HG02840 (cell line): ENCODE results near the gene UBE4B.
"Not testable (repeated sequence)": the region's sequence is repeated elsewhere in the genome, so short reads cannot be mapped to it uniquely, and the experiment has no call there.

Experiments
- ATAC-seq: cut with Tn5 transposase; IDR thresholded peaks from one replicate; pipeline ENCODE4 v1.9.1; 2021; ENCODE audit warnings: mild to moderate bottlenecking, moderate library complexity, moderate number of reproducible peaks; ENCODE audit not compliant: unreplicated experiment, low FRiP score

The UBE4B gene

GRCh38 chr1:10032590-10033358 lies at the start of gene UBE4B:
TSS of gene UBE4B (plus strand) at chr1:10032958. CDS start at chr1:10033671, 713 bp downstream.
- ATAC-seq, result peak; percentile 94

- no peak for ATAC-seq
These were observed 48.5 kb upstream of the UBE4B start for GRCh38 chr1:9984253-9984652.

- ATAC-seq, result no peak
These were observed 47.8 kb upstream of the UBE4B start for GRCh38 chr1:9985001-9985400.

DNA sequence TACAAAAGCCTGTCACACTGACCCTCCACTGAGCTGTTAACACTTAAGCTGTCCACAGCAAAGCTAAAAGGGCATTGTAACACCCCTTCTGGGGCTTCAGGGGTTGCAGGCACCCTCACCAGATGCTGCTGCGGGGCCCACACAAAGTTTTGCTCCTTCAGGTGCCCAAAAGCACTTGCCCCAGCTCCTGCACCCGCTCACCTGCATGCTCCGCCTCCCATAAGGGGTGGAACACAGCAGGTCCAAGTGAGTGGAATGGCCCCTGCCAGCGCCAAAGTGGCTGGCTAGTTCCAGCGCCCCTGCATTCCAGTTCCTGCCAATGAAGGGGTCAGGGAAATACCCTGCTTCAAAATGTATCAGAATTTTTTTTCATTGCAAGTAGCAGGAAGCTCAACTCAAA lies 43.0 kb upstream of the UBE4B start:
- ATAC-seq, result no peak

DNA sequence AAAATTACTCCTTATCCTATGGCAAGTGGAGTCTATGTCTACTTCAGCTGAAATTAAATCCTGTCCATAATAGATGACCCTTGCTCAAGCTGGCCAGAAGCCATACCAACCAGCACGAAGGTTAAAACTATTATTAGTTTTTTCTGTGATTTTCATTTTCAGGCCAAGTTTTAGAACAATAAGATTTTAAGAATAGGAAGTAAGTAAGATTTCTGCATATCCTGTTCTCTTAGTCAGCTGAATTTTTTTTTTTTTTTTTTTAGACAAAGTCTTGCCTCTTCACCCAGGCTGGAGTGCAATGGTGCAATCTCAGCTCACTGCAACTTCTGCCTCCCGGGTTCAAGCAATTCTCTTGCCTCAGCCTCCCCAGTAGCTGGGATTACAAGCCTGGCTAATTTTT lies 41.8 kb upstream of the UBE4B start:
- ATAC-seq, result no peak

- ATAC-seq, result no peak
These were observed 39.8 kb upstream of the UBE4B start for GRCh38 chr1:9992910-9993309.

GRCh38 chr1:9993561-9994075 lies 39.1 kb upstream of the UBE4B start:
- ATAC-seq, result no peak

- no peak for ATAC-seq
These were observed 35.9 kb upstream of the UBE4B start, which contains the start of gene RBP7 for GRCh38 chr1:9996624-9997582. TSS of gene RBP7 (plus strand) at chr1:9997228. CDS start at chr1:9997259, 31 bp downstream.

- no peak for ATAC-seq
These were observed 31.6 kb upstream of the UBE4B start for GRCh38 chr1:10001016-10001665.

GRCh38 chr1:10005248-10005647 lies 27.5 kb upstream of the UBE4B start:
- not testable (repeated sequence) for ATAC-seq

GRCh38 chr1:10007169-10007568 lies 25.6 kb upstream of the UBE4B start:
- no peak for ATAC-seq

DNA sequence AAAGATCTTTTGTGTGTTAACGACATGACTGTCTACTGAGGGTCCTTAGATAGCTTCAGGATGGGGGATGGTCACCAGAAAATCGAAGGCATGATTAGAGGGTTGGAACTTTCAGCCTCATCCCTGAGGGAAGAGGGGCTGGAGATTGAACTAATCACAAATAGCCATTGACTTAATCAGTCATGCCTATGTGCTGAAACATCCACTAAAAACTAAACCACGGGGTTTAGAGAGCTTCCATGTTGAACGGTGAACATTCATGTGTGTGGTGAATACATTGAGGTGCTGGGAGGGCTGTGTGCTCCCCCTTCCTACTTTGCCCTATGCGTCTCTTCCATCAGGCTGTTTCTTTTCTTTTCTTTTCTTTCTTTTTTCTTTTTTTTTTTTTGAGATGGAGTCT lies 18.7 kb upstream of the UBE4B start:
- no peak for ATAC-seq

DNA sequence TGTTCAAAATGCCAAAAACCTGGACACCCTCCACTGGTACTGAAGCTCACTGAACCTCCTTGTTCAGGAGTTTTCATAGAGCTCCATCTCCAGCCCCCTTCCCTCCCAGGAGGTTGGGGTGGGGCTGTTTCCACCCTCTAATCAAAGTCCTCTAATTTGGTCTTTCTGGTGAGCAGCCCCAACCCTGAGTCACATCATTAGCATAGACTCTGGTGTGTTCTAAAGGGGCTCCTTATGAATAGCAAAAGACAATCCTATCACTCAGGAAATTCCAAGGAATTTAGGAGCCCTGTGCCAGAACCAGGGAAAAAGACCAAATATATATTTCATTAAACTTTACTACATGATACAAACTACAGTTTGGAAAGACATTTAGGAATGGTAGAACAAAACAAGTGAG lies 13.2 kb upstream of the UBE4B start:
- no peak for ATAC-seq

DNA sequence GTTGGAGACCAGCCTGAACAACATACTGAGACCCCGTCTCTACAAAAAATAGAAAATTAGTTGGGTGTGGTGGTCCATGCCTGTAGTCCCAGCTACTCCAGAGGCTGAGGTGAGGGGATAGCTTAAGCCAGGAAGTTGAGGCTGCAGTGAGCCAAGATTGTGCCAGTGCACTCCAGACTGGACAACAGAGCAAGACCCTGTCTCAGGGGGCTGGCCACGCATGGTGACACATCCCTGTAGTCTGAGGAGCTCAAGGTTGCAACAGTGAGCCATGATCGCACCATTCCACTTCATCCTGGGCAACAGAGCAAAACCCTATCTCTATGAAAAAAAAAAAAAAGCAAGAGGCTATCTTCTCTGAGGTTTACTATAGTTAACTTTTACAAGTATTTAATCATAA lies 12.7 kb upstream of the UBE4B start:
- no peak for ATAC-seq

DNA sequence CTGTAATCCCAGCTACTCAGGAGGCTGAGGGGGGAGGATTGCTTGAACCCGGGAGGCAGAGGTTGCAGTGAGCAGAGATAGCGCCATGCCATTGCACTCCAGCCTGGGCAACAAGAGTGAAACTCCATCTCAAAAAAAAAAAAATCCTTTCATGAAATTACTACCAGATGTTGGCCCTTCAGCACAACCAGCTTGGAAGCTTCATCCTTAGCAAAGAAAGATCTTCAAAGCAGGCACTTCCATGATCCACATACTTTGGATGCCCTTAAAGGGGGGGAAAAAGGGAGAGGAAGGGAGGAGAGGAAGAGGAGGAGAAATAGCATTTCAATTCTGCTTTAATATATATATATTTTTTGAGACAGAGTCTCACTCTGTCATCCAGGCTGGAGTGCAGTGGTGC lies 12.1 kb upstream of the UBE4B start:
- ATAC-seq, result not testable (repeated sequence)

GRCh38 chr1:10021992-10022391 lies 10.8 kb upstream of the UBE4B start:
- ATAC-seq, result not testable (repeated sequence)

DNA sequence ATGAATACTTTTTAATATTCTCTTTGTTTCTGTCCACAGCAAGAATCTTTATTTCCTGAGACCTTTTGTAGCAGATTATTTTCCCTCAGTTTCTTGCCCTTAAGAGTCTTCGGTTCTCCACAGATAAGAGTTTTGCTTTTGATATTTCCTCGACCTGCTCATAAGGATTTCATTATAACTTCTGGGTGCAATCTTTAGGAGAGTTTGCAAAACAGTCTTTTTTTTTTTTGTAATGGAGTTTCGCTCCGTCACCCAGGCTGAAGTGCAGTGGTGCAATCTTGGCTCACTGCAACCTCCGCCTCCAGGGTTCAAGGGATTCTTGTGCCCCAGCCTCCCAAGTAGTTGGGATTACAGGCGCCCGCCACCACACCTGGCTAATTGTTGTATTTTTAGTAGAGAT lies 10.1 kb upstream of the UBE4B start:
- no peak for ATAC-seq

DNA sequence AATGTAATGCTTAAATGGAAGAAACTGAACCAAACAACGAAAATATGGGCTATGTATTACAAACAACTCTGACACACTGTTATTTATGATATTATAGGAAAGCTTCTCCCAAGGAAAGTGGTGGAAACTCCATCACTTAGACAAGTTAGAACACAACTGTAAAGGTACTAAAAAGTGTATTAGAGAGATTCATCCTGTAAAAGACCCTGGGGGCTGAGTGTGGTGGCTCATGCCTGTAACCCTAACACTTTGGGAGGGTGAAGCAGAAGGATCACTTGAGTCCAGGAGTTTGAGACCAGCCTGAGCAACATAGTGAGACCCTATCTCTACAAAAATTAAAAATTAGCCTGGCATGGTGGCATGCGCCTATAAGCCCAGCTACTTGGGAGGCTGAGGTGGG lies 7.4 kb upstream of the UBE4B start:
- no peak for ATAC-seq

- ATAC-seq, result no peak
These were observed 5.7 kb upstream of the UBE4B start for GRCh38 chr1:10027027-10027426.

DNA sequence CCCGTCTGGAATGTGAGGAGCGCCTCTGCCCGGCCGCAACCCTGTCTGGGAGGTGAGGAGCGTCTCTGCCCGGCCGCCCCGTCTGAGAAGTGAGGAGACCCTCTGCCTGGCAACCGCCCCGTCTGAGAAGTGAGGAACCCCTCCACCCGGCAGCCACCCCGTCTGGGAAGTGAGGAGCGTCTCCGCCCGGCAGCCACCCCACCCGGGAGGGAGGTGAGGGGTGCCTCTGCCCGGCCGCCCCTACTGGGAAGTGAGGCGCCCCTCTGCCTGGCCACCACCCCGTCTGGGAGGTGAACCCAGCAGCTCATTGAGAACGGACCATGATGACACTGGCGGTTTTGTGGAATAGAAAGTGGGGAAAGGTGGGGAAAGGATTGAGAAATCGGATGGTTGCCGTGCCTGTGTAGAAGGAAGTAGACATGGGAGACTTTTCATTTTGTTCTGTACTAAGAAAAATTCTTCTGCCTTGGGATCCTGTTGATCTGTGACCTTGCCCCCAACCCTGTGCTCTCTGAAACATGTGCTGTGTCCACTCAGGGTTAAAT lies 3.7 kb upstream of the UBE4B start:
- ATAC-seq, result not testable (repeated sequence)
